Fibroblast of villous mesenchyme (primary cell): ENCODE results near the gene SLC35D2. TPM values are rescaled to one million over a fixed set of nuclear protein-coding genes. Genes with fewer than 3 reads are reported as not detected.

Source experiments
- DNase-seq: peaks from one replicate; pipeline ENCODE4 v3.0.0-alpha.2; 2010; ENCODE audit warnings: low read depth
- H3K4me3 ChIP-seq: 2 replicates; pipeline ENCODE4 v1.5.1; 2011; ENCODE audit warnings: low read depth, mild to moderate bottlenecking, low read length
- CTCF ChIP-seq: IDR thresholded peaks from 2 replicates; pipeline ENCODE4 v1.5.1; 2012; ENCODE audit warnings: low read depth, mild to moderate bottlenecking, low read length; ENCODE audit not compliant: insufficient read depth
- total RNA-seq: library from RNA; depleted of rRNA; stranded (reverse); fragments of >200 nt; gene quantifications from 2 replicates; pipeline ENCODE4 v1.2.3, GENCODE V29; 2012

The SLC35D2 gene
- total RNA-seq, 1 donor = 19.0 TPM

GRCh38 chr9:96420468-96421219 is 37.1 kb upstream of the SLC35D2 start:
- no peak for TF ChIP-seq CTCF
- no peak overlapping the region for H3K4me3 ChIP-seq
- DNase-seq = peak; percentile 72

GRCh38 chr9:96419691-96419969 is 36.1 kb upstream of the SLC35D2 start:
- H3K4me3 ChIP-seq = peak overlapping the region; percentile 84
- TF ChIP-seq CTCF = no peak
- DNase-seq = no peak

- H3K4me3 ChIP-seq = peak overlapping the region; percentile 84
- peak; percentile 42 for DNase-seq
- TF ChIP-seq CTCF = no peak
Measured at GRCh38 chr9:96418920-96419690, 35.6 kb upstream of the SLC35D2 start.

GRCh38 chr9:96418083-96418919 is 34.8 kb upstream of the SLC35D2 start, which contains the start of gene ZNF367:
ZNF367 (minus strand) TSS chr9:96418370; CDS start chr9:96418032, 338 bp downstream.
- peak within 1 kb of the TSS; percentile 92 for H3K4me3 ChIP-seq
- TF ChIP-seq CTCF = no peak
- peak; percentile 99 for DNase-seq

GRCh38 chr9:96417661-96418082 is 34.2 kb upstream of the SLC35D2 start:
- TF ChIP-seq CTCF = no peak
- H3K4me3 ChIP-seq = peak overlapping the region; percentile 92
- DNase-seq = no peak

- DNase-seq = peak; percentile 82
- peak; percentile 10 for TF ChIP-seq CTCF
Measured at GRCh38 chr9:96417051-96417586, 33.6 kb upstream of the SLC35D2 start.

More at GRCh38 chr9:96417051-96417586, 33.6 kb upstream of the SLC35D2 start:
- H3K4me3 ChIP-seq = peak overlapping the region; percentile 92
